Measurements from ENCODE around the gene PDLIM4.

The PDLIM4 gene

DNA sequence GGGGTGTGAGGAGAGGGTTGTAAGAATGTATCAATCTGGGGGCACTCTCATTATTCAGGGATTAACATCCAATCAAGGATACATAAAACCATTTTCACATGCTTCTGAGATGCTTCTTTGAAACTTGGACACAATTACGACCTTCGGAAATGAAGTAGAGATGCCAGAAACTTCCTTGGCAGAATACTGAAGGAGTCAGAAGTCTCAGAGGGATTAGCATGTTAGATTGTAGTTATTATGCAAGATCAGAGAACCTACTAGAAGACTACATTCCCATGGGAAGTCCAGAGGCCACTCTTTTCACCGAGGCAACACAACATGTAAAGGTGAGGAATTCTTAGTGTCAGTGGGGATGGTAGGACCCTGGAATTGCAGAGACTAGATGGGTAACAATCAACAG, 31.6 kb downstream of the PDLIM4 start:
- ATAC-seq, result no peak

DNA sequence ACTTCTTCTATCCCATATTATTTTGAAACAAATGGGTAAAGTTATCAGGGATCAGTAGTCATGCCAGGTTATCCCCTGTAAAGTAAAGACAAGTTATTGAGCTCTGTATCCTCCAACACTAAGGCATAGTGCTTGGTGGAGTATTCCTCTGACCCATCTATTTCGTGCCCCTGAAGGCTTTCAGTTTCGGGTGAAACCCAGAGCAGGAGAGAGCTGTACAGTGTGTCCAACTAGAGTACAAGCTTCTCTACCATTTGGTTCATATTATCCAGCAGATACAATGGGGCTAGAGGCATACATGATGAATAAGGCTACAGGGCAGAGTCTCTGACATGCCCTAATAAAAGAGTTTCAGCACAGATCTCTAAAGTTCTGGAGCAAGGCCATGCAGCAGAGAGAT, 33.5 kb downstream of the PDLIM4 start:
- no peak for ATAC-seq

DNA sequence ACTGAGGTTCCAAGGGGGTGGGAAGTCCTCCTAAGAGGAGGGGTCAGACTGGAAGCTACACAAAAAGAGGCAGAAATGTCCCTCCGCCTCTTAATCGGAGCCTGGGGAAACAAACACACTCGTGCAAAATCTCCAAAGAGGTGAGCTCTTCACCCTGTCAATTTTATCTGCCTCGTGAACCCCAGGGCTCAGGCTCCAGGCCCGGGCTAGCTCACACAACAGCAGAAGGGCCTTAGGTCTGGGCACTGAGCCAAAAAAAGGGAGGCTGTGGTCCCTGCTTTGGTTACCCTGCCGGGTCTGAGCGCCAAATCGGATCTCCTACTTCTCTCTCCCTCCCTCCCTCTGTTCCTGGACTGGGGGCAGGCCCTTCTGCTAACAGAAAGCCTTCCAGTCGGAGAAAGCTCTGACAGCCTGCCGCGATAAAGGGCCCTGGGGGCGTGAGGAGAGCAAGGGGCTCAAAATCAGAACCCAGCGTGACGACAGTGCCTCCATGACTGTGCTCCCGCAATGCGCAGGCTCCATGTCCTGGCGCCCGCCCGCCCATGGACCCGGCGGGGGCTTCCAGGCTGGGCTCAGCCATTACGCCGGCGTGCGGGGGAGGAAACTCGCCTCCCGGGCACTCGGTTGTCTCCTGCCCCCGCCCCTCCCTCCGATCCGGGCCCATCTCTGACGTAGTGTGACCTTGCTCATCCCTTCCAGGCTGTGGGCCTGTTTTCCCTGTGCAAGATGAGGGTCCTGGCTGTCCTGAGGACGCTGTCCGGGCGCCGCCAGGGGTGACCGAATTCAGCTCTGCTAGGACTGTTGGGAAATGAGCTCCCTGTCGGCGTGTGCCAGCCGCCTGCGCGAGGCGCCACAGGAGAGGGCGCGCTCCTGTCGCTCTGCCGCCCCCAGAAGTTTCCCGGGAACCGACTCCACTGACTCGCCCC, 35.8 kb downstream of the PDLIM4 start:
- peak; percentile 46 to 49 for ATAC-seq

DNA sequence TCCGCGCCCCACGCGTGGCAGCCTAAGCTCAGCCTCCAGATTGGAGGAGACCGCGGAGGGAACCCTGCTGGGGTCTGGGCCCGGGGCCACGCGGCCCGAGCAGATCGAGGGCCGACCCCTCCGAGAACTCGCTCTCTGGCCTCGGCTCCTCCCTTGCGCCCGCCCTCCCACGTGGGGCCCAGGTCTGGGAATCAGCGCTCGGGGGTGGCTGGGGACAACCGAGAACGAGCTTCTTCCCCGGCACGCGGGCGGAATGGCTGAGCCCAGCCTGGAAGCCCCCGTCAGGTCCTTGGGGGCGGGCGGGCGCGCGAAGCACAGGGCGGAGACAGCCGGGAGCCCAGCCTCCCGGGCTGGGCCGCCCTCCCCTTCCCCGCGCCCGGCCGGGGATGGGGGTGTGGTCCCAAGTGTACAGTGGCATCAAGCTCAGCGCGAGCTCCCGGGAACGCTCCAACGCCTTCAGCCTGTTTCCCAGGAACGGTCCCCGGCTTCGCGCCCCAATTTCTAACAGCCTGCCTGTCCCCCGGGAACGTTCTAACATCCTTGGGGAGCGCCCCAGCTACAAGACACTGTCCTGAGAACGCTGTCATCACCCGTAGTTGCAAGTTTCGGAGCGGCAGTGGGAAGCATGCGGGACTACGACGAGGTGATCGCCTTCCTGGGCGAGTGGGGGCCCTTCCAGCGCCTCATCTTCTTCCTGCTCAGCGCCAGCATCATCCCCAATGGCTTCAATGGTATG, 36.7 kb downstream of the PDLIM4 start, which contains the start of gene SLC22A4:
SLC22A4 (plus strand) TSS at position 403 of the 736 bp plus-strand sequence; CDS start at position 626, 223 bp downstream.
- ATAC-seq, result peak; percentile 76 to 77

DNA sequence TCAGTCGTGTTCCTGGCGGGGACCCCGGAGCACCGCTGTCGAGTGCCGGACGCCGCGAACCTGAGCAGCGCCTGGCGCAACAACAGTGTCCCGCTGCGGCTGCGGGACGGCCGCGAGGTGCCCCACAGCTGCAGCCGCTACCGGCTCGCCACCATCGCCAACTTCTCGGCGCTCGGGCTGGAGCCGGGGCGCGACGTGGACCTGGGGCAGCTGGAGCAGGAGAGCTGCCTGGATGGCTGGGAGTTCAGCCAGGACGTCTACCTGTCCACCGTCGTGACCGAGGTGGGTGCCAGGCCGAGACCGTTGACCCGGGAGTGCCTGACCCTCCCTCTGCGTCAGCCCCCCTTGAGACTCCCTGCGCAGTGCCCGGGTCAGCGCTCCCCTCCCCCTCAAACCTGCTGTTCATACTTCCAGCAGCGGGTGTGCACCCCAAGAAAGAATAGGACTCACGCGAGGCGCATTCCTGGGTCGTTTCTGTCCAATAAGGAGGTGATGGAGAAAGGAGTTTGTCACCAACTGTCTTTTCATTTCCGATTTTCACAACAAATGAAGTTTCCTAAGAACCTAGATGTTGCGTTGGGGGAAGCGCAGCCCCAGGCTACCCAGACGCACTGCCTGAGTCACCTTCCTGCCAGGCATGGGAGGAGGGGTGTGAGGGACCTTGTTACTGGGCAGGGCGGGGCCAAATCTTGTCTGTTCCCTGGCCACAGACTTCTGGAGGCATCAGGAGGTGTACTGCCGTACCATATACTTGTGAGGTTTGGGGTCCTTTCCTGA, 37.4 kb downstream of the PDLIM4 start:
- peak; percentile 67 to 69 for ATAC-seq

DNA sequence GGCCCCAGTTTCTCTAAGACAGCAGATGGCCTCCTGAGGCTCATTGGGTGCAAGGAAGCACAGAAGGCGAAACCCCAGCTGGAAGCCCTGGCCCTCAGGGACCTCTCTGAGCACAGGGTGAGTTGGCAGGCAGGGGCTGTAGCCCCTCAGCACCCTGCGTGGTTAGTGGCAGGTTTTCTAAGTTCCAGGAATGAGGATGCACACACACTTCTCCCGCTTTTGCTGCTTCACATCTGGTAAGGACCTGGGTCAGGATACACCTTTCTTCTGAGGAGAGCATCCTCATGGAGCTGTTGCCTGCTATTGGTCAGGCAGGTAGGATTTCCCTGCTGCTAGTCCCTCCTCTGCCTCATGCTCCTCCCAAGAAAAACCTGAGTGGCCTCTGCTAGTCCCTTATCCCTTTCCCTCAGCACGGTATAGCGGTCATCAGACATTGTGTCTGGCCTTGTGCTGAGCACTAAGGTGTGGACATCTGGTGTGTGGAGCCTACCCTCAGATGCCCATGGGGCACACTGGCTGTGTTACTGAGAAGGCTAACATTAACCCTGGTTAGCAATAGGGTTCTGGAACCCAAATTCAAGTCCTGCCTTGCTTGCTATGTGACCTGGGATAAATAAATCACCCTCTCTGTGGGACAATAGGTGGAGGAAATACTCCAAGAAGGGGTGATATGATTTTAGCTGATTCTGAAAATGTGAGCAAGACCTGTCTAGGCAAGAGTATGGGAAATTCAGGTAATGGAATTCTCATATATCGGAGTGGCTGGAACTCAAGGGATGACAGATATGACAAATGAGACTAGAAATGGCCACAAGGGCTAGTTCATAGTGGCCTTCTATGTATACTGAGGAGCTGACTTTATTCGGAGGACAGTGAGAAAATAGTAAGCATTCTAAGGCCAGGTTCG, 38.3 kb downstream of the PDLIM4 start:
- ATAC-seq, result no peak

DNA sequence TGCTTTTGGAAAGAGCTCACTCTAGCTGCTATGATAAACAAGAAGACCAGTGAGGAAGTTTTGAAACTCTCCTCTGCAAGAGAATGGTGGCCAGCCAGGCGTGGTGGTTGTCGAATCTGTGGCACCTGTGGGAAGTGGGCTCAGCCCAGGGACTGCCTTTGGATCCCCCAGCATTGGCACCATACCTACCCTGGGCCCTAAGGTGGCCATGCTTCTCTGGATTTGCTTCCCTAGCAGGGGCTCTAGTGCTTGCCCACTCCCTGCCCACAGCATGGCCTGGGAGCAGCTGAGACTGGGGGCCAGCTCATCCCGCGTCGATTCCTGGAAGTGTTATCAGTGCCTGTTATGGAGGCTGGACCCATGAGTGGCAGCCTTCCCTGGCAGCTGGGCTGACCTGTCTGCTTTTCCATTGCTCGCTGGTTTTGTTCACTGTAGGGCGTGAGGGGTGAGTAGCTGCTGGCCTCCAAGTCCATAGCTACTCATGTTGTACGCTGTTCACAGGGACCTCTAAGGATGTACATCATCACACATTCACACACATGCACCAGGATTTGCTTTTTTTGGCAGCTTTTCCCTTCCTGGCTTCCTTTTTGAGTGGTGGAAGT, 39.0 kb downstream of the PDLIM4 start:
- ATAC-seq, result no peak

DNA sequence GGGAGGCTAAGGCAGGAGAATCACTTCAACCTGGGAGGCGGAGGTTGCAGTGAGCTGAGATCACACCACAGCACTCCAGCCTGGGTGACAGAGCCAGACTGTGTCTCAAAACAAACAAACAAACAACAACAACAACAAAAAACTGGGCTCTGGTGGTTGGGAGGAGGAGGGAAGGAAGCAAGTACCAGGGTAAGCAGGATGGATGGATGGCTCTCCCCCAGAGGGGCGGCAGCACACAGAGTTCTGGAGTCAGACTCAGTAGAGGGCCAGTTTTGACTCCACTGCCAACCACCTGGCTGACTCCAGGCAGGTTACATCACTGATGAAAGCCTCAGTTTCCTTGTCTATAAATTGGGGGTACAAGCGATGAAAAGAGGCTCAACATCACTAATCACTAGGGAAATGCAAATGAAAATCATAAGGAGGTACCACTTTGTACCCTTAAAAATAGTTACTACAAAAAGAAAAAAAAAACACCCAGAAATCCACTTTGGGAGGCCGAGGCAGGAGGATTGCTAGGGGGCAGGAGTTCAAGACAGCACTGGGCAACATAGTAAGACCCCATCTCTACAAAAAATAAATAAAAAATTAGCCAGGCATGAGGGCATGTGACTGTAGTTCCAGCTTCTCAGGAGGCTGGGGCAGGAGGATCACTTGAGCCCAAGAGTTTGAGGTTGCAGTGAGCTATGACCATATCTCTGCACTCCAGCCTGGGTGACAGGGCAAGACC, 39.9 kb downstream of the PDLIM4 start:
- ATAC-seq, result no peak

DNA sequence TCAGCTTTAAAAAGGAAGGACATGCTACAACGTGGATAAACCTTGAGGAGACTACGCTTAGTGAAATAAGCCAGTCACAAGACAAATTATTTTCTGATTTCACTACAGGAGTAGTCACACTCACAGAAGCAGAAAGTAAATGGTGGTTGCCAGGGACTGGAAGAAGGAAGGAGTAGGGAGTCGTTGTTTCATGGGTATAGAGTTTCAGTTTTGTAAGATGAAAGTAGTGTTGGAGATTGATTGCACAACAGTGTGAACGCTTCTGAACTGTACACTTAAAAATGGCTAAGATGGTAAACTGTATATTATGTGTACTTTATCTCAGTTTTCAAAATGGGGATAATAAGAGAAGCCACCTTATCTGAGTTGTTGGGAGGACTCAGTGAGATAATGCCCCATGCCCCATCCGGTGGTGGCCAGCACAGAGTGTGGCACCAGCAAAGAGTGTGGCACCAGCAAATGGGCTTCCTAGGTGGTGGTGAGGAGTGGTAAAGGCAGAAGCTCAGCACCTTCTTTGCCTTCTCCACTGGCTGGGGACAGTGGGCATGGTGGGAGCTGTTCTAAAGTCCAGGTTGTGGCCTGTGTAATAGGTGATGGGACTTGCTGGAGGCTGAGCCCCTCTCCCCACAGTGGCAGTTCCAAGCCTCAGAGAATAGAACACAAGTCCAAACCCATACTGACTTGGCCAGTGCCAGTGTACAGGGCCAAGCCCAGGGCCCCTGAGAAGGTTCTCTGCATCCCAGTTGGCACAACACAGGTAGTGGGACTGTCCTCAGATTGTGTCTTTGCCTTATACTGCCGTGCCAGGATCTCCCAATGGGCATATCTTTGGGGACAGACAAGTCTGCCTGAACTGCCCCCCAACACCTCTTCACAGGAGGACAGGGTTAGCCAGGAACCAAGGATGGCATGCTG, 41.1 kb downstream of the PDLIM4 start:
- ATAC-seq, result no peak

DNA sequence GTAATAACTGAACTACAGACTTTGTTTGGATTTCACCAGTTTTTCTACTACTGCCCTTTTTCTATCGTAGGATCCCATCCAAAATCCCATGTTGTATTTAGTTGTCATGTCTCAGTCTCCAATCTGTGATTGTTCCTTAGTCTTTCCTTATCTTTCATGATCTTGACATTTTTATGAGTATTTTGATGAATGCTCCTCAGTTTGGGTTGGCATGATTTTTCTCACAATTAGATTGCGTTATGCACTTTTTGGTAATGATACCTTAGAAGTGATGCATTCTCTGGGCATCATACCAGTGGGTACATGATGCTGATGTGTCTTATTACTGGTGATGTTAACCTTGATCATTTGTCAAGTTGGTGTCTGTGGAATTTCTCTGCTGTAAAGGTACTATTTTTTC, 42.4 kb downstream of the PDLIM4 start:
- ATAC-seq, result no peak

DNA sequence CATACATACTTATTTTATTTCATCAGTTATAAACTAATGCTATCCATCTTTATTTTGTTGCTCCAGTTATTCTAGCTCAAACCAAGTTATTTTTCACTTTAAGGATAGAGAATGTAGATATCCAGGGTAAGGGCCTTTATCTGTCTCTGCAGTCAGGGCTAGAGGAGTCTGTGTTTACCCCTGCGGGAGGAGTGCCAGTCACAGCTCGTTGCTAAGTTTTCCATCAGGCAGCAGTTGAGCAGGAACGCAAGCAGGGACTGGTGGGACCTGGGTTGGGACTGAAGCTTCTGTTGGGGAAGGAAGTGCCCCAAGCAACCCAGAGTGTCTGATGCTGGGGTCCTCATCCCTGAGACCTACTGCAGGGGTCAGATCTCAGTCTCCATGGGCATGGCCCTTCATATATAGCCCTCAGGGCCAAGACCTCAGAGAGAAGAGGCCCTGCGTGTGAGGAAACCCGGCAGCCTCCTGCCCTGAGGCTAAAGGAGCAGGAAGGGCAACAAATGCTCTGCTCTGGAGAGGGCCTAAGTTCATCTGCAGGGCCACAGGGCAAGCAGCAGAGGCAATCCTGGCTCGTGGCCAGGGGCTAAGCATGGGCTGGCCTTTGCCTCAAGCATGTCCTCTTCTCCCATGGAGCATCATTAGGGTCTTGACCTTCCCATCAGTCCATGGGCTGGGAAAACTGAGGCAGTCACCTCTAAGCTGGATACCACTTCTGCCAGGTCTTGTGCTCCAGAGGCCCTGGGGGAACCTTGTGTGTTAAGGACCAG, 43.3 kb downstream of the PDLIM4 start:
- ATAC-seq, result no peak

DNA sequence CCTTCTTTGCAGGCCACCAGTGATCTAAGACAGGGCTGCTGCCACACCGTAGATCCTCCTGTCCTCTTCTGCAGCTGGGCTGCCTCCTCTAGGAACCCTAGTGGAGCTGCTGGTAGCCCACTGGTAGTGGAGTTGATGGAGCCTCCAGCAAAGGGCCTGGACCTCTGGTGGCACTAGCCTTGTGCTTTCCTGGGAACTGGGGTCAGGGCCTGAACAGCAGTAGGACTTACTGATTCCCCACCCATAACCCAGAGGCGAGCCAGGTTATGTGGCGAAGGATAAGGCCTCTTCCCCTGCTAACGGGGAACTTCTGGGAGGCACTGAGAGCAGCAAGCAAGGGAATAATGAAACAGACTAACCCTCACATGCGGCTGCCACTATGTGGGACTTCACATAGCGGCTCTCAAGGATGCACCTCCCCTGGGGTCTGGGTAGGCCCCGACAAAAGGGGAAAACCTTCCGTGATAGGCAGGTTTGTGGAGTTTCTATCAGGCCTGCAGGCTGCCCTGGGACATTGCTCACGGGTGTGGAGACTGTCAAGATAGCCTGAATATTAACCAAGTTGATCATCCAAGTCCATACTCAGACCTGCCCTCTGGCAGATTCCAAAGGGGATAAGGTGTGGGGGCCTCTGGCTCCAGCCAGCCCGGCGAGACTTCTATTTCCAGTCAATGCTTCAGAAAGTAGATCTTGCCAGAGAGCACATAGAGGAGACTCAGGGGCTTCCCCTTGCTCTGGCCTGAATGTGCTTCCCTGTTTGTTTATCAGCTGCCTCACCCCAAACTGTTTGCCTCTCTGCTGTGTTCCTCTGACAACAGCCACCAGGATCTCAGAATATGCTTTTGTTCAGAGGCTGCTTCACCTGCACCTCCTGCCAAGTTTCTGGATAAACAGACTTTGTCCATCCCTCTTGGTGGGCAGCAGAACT, 44.1 kb downstream of the PDLIM4 start:
- ATAC-seq, result no peak

DNA sequence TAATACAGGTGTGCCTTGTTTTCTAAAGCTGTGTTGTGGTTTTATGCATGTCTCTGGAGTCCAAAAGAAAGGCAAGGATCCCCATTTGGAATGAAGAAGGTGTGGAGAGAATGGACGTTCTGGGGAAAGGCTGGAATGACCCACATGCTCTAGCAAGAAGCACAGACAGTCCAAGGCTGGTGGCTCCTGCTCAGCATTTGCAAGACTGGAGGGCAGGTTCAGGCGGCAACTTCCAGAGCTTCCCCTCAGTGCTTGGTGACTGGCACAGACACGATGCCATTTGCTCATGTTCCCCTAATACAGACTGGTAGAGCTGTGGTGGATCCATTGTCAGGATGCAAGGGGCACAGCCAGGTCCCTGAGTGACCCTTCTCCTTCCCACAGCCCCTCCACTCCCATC, 44.9 kb downstream of the PDLIM4 start:
- ATAC-seq, result no peak

DNA sequence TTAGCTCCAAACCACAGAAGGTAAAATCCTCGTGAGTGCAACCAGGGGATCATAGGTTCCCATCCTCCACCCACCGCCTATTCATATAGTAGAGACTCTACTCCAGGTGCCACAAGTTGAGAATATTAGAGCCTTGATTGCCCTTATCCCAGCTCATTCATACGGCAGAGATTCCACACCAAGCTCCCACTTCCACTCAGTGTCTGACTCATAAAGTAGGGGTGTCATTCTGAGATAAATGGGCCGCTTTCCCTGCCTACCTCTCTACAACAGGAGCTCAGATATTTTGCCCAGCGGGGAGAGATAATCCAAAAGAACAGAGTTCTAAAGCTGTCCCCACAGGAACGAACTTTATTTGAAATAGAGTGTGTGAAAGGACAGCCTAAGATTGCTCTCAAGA, 46.1 kb downstream of the PDLIM4 start:
- no peak for ATAC-seq

DNA sequence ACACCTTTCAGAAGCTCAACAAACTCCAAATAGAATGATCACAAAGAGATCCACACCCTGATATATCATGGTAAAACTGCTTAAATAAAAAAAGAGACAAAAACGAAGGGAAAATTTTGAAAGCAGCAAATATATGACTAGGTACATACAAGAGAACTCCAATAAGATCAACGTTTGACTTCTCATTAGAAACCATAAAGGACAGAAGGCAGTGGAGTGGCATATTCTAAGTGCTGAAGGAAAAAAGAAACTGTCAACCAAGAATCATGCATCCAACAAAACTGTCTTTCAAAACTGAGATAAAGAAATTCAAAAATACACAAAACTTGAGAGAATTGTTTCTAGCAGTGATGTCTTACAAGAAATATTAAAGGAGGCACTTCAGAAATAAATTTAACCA, 47.9 kb downstream of the PDLIM4 start:
- ATAC-seq, result no peak

DNA sequence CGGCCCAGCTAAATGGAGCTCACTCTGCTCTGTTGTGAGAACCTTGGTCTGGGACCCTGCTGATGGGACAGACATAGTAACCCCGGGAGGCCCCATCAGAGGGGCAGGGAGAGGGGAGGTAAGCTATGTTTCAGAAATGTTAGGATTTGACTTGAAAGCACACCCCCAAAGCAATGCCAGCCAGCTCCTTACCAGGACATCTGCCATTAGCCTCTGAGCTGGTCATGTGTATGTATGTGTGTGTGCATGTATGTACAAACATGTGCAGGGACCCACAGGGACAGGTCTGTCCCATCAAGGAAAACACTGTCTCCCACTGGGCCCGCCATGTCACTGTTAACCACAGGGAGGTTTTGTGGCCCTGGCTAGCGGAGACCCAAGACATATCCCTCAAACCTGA, 51.2 kb downstream of the PDLIM4 start:
- ATAC-seq, result no peak

DNA sequence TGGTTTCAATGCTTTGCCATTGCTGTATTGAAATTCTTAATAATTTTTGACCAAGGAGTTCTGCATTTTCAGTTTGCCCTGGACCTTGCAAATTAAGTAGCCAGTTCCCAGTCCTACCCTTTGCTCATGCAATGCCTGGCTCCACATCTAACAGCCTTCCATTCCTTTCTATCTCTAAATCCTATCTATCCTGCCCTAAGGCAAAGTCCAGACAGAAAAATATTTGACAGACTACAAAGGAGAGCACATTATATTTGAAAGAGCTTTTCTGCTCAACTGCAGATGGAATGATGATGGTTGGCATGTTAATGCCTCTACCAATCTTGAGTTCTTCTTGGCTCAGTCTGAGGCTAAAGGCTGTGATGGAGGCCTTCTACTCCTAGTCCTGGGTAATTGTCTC, 52.2 kb downstream of the PDLIM4 start:
- ATAC-seq, result no peak
